ENCODE measurements around the gene PDE4B.

Gene PDE4B

GRCh38 chr1:65773391-65774123 is 19.1 kb upstream of the PDE4B start:
- Histone ChIP-seq H3K23ac (ENCODE audit: low read length) (no peak overlapping the region), H3K9ac (ENCODE audit: low read length) (no peak overlapping the region), H3K56ac (ENCODE audit: low read length) (no peak overlapping the region), H2BK15ac (replicated peaks; ENCODE audit: low read depth) (no peak overlapping the region), H3K4me1 (ENCODE audit: control insufficient read depth, low read depth, low read length) (no peaks in the 10 kb centered on the region), H3K27ac (ENCODE audit: low read depth, low read length) (no peak overlapping the region), H4K5ac (ENCODE audit: low read length) (no peak overlapping the region), H3K18ac (ENCODE audit: low read length) (no peak overlapping the region), H3K79me1 (ENCODE audit: low read length) (no peaks in the 10 kb centered on the region), H3K79me2 (ENCODE audit: control insufficient read depth, insufficient read depth, low read length) (no peaks in the 10 kb centered on the region), H2BK120ac (ENCODE audit: low read depth, low read length) (no peak overlapping the region), H3K4me2 (ENCODE audit: low read length) (no peak overlapping the region), H4K8ac (ENCODE audit: low read depth, low read length) (no peak overlapping the region), H2AK5ac (ENCODE audit: low read length) (no peak overlapping the region), H3K36me3 (ENCODE audit: control insufficient read depth, insufficient read depth, low read length) (no peaks in the 10 kb centered on the region), H3K27me3 (ENCODE audit: insufficient read depth, low read length, poor library complexity) (no peaks in the 10 kb centered on the region), H2BK5ac (ENCODE audit: low read length) (no peak overlapping the region), H3K4me3 (ENCODE audit: low read length) (no peak overlapping the region), H3K4ac (ENCODE audit: low read depth, low read length) (no peak overlapping the region)
- no peak for DNase-seq
- no CpG with 5 or more reads among the region's 4 CpGs for WGBS (ENCODE audit: extremely low coverage, insufficient coverage, low lambda C conversion rate)

GRCh38 chr1:65788762-65789161 is 3.9 kb upstream of the PDE4B start:
- Histone ChIP-seq H3K36me3 (ENCODE audit: control insufficient read depth, insufficient read depth, low read length) (no peaks in the 10 kb centered on the region), H4K8ac (ENCODE audit: low read depth, low read length) (no peak overlapping the region), H2BK5ac (ENCODE audit: low read length) (no peak overlapping the region), H2BK120ac (ENCODE audit: low read depth, low read length) (no peak overlapping the region), H3K79me1 (ENCODE audit: low read length) (no peaks in the 10 kb centered on the region), H3K18ac (ENCODE audit: low read length) (no peak overlapping the region), H3K4me3 (ENCODE audit: low read length) (no peak overlapping the region), H4K5ac (ENCODE audit: low read length) (no peak overlapping the region), H3K27ac (ENCODE audit: low read depth, low read length) (no peak overlapping the region), H2BK15ac (replicated peaks; ENCODE audit: low read depth) (no peak overlapping the region), H3K56ac (ENCODE audit: low read length) (no peak overlapping the region), H3K4ac (ENCODE audit: low read depth, low read length) (no peak overlapping the region), H3K23ac (ENCODE audit: low read length) (no peak overlapping the region), H3K4me2 (ENCODE audit: low read length) (no peak overlapping the region), H3K27me3 (ENCODE audit: insufficient read depth, low read length, poor library complexity) (peaks cover 20% of the 10 kb centered on the region), H3K9ac (ENCODE audit: low read length) (no peak overlapping the region), H2AK5ac (ENCODE audit: low read length) (no peak overlapping the region), H3K79me2 (ENCODE audit: control insufficient read depth, insufficient read depth, low read length) (no peaks in the 10 kb centered on the region), H3K4me1 (ENCODE audit: control insufficient read depth, low read depth, low read length) (no peaks in the 10 kb centered on the region)
- no peak for DNase-seq

DNA sequence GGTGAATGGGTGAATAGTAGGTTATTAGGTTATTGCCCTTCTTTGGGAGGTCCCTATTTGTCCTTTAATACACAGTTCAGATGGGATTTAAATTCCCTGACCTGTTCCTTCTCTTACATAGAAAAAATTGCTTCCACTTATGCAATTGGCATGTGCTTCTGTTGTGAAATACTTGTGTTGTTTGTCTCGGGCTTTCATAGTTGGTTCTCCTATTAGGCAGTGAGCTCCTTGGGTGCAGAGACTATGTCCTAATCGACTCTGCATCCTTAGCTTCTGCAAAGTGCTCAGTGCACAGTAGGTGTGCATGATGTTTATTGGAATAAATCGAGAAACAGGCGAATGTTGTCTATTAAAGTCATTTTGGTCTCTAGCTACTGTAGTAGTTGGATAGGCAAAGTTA is 1.3 kb upstream of the PDE4B start:
- Histone ChIP-seq H2BK15ac (replicated peaks; ENCODE audit: low read depth) (no peak overlapping the region), H2AK5ac (ENCODE audit: low read length) (no peak overlapping the region), H3K79me2 (ENCODE audit: control insufficient read depth, insufficient read depth, low read length) (no peaks in the 10 kb centered on the region), H3K56ac (ENCODE audit: low read length) (no peak overlapping the region), H3K79me1 (ENCODE audit: low read length) (no peaks in the 10 kb centered on the region), H3K4me1 (ENCODE audit: control insufficient read depth, low read depth, low read length) (no peaks in the 10 kb centered on the region), H3K27ac (ENCODE audit: low read depth, low read length) (no peak overlapping the region), H4K8ac (ENCODE audit: low read depth, low read length) (no peak overlapping the region), H4K5ac (ENCODE audit: low read length) (no peak overlapping the region), H3K4ac (ENCODE audit: low read depth, low read length) (no peak overlapping the region), H3K4me2 (ENCODE audit: low read length) (no peak overlapping the region), H3K18ac (ENCODE audit: low read length) (no peak overlapping the region), H3K23ac (ENCODE audit: low read length) (no peak overlapping the region), H2BK120ac (ENCODE audit: low read depth, low read length) (no peak overlapping the region), H3K36me3 (ENCODE audit: control insufficient read depth, insufficient read depth, low read length) (no peaks in the 10 kb centered on the region), H3K9ac (ENCODE audit: low read length) (no peak overlapping the region), H2BK5ac (ENCODE audit: low read length) (no peak overlapping the region), H3K4me3 (ENCODE audit: low read length) (no peak overlapping the region), H3K27me3 (ENCODE audit: insufficient read depth, low read length, poor library complexity) (peaks cover 26% of the 10 kb centered on the region)
- no CpG with 5 or more reads among the region's 4 CpGs for WGBS (ENCODE audit: extremely low coverage, insufficient coverage, low lambda C conversion rate)
- DNase-seq = no peak

DNA sequence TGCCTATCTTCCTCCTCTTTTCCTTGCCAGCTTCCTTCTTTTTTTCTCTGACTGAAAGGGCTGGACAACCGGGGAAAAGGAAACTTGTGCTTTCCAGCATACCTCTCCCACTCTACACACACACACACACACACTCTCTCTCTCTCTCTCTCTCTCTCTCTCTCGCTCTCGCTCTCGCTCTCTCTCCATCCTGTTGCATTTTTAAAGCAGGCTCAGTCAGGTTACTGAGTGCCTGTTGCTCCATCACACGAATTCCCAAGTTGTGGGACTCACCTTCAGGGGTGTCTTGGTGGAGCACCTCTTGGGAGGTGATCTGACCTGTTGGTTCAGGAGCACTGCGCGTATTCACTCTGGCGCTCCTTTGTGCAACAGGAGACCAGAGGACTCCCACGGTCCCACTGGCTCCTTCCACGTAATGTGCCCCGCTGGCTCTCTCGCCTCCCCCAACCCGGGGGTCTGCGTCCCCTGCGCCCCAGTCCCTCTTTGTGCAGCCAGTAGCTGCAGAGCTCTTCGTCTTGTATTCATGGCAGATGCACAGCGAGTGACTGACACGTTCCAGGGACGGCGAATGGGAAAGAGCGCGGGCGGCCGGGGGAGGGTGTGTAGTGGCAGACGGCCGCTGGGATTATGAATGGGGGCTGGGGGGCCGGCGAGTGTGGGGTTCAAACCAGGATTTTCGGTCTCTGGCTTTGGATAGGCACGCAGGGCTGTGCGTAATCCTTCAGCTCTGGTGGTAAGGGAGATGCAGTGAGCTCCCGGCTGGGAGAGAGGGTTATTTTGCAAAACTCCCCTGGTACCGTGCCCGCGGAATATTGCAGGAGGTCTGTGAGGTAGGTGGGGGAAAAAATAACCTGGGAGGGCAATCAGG is 660 bp upstream of the PDE4B start:
- WGBS (ENCODE audit: extremely low coverage, insufficient coverage, low lambda C conversion rate) = no CpG with 5 or more reads among the region's 35 CpGs
- DNase-seq = peak; percentile 35

DNA sequence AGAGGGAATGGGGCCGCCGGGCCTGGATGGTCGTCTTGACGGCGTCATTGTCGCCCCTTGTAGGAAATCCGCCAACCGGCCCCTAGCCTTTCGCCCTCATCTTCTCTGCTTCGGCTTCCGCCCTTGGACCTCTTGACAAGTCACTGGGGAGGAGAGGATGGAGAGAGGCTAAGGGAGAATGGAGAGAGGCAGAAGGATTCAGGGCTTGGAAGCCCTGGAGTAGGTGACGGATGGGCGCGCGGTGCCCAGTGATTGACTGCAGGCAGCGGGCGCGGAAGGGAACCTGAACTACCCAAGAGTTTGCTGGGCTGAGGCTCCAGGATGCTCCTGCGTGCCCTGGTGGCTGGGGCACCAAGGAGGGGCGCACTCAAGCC is 651 bp downstream of the PDE4B start:
- Histone ChIP-seq H3K36me3 (ENCODE audit: control insufficient read depth, insufficient read depth, low read length) (no peaks in the 10 kb centered on the region), H2BK120ac (ENCODE audit: low read depth, low read length) (no peak overlapping the region), H3K27ac (ENCODE audit: low read depth, low read length) (no peak overlapping the region), H4K8ac (ENCODE audit: low read depth, low read length) (no peak overlapping the region), H4K5ac (ENCODE audit: low read length) (no peak overlapping the region), H2AK5ac (ENCODE audit: low read length) (no peak overlapping the region), H3K79me1 (ENCODE audit: low read length) (no peaks in the 10 kb centered on the region), H3K4ac (ENCODE audit: low read depth, low read length) (no peak overlapping the region), H3K4me3 (ENCODE audit: low read length) (peak overlapping the region; percentile 21), H3K27me3 (ENCODE audit: insufficient read depth, low read length, poor library complexity) (peaks cover 26% of the 10 kb centered on the region), H3K9ac (ENCODE audit: low read length) (peak overlapping the region; percentile 49), H3K56ac (ENCODE audit: low read length) (peak overlapping the region; percentile 54), H2BK15ac (replicated peaks; ENCODE audit: low read depth) (no peak overlapping the region), H3K18ac (ENCODE audit: low read length) (no peak overlapping the region), H3K4me2 (ENCODE audit: low read length) (peak overlapping the region; percentile 76), H3K23ac (ENCODE audit: low read length) (no peak overlapping the region), H3K4me1 (ENCODE audit: control insufficient read depth, low read depth, low read length) (no peaks in the 10 kb centered on the region), H2BK5ac (ENCODE audit: low read length) (no peak overlapping the region), H3K79me2 (ENCODE audit: control insufficient read depth, insufficient read depth, low read length) (no peaks in the 10 kb centered on the region)
- DNase-seq = peak; percentile 25
- no CpG with 5 or more reads among the region's 20 CpGs for WGBS (ENCODE audit: extremely low coverage, insufficient coverage, low lambda C conversion rate)

More for the DNA sequence above, 660 bp upstream of the PDE4B start:
- Histone ChIP-seq H3K27ac (ENCODE audit: low read depth, low read length) (no peak overlapping the region), H3K4ac (ENCODE audit: low read depth, low read length) (no peak overlapping the region), H3K27me3 (ENCODE audit: insufficient read depth, low read length, poor library complexity) (peaks cover 26% of the 10 kb centered on the region), H3K79me1 (ENCODE audit: low read length) (no peaks in the 10 kb centered on the region), H4K8ac (ENCODE audit: low read depth, low read length) (no peak overlapping the region), H3K4me3 (ENCODE audit: low read length) (peak overlapping the region; percentile 16), H3K79me2 (ENCODE audit: control insufficient read depth, insufficient read depth, low read length) (no peaks in the 10 kb centered on the region), H3K56ac (ENCODE audit: low read length) (peak overlapping the region; percentile 52), H3K36me3 (ENCODE audit: control insufficient read depth, insufficient read depth, low read length) (no peaks in the 10 kb centered on the region), H3K4me2 (ENCODE audit: low read length) (peak overlapping the region; percentile 76), H3K4me1 (ENCODE audit: control insufficient read depth, low read depth, low read length) (no peaks in the 10 kb centered on the region), H2BK120ac (ENCODE audit: low read depth, low read length) (no peak overlapping the region), H2BK5ac (ENCODE audit: low read length) (no peak overlapping the region), H3K9ac (ENCODE audit: low read length) (peak overlapping the region; percentile 17), H2AK5ac (ENCODE audit: low read length) (no peak overlapping the region), H2BK15ac (replicated peaks; ENCODE audit: low read depth) (no peak overlapping the region), H3K18ac (ENCODE audit: low read length) (no peak overlapping the region), H4K5ac (ENCODE audit: low read length) (no peak overlapping the region), H3K23ac (ENCODE audit: low read length) (no peak overlapping the region)

Data from mesendoderm (in vitro differentiated cells).